ENCODE measurements around the gene PRKCA.
A peak's percentile ranks its signal among the peaks of the same experiment; 100 is the strongest.
"Not testable (repeated sequence)": the region's sequence is repeated elsewhere in the genome, so short reads cannot be mapped to it uniquely, and the experiment has no call there.

PRKCA gene

DNA sequence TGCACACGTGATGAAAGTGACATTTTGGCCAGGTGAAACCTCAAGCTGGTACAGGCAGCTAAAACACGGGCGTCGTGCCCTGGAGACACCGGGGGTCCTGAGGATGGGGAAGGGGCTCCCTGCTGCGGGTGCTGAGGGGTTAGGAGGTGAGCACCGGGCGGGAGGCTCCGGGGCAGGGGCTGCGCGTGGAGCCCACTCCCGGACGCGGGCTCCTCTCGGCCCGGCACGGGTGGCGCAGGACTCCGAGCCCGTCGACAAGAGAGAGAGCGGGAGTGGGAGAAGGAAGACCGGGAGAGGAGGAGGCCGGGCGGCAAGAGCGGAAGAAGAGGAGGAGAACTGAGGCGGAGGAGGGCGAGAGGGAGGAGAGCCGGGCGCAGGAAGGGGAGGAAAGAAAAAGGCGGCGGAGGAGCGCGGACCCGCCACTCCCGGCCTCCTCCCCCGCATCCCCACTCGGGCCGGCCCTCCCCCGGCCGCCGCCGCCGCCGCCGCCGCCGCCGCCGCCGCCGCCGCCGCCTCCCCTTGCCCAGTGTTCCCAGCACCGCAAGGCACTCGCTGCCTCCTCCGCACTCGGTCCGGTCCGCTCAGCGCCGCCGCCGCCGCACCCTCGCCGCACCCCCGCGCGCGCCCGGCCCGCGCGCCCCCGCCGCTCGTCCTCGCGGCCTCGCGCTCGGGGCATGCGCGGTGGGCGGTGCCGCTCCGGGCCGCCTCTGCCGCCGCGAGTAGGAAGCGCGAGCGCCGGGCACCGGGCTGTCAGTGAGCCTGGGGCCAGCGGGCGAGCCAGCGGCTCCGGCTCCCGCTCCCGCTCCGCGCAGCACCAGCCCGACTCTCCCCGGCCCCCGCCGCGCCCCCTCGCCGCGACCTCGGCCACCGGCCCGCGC lies at the start of gene PRKCA:
PRKCA (plus strand) TSS at position 750 of the 878 bp plus-strand sequence.
- DNase-seq (ENCODE audit: low read depth): no peak
- TF ChIP-seq, protein P1, sequence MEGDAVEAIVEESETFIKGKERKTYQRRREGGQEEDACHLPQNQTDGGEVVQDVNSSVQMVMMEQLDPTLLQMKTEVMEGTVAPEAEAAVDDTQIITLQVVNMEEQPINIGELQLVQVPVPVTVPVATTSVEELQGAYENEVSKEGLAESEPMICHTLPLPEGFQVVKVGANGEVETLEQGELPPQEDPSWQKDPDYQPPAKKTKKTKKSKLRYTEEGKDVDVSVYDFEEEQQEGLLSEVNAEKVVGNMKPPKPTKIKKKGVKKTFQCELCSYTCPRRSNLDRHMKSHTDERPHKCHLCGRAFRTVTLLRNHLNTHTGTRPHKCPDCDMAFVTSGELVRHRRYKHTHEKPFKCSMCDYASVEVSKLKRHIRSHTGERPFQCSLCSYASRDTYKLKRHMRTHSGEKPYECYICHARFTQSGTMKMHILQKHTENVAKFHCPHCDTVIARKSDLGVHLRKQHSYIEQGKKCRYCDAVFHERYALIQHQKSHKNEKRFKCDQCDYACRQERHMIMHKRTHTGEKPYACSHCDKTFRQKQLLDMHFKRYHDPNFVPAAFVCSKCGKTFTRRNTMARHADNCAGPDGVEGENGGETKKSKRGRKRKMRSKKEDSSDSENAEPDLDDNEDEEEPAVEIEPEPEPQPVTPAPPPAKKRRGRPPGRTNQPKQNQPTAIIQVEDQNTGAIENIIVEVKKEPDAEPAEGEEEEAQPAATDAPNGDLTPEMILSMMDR (IDR thresholded peaks at IDR 0.05; ENCODE audit: low read depth, low read length, missing control alignments): no peak
- H3K4me3 ChIP-seq (ENCODE audit: low read depth, low read length): peak within 1 kb of the TSS; percentile 64

DNA sequence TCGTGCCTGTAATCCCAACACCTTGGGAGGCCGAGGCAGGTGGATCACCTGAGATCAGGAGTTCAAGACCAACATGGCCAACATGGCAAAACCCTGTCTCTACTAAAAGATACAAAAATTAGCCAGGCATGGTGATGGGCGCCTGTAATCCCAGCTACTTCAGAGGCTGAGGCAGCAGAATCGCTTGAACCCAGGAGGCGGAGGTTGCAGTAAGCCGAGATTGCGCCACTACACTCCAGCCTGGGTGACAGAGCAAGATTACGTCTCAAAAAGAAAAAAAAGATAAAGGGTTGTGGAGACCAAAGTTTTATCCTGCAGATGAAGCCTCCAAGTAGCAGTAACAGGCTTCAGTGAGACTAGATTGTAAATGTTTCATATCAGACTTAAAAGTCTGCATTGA lies 49.0 kb upstream of the PRKCA start:
- not testable (repeated sequence) for H3K4me3 ChIP-seq (ENCODE audit: low read depth, low read length); DNase-seq (ENCODE audit: low read depth)

DNA sequence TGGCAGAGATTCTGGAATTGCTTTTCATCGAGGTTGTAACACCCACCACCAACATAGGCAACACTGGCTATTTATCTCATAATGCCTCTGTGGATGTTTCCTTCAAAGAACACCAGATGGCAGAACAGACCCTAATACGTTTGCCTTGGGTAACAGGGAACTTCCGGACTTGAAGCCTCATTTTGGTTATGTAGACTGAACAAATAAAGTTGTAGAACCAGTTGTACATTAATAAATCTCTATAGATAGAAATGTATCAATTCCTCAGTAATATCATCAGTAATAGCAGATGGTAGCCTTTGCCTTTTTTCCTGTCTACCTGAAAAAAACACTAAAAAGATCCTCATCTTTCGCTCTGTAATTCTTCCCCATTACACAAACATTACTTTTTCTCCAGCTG lies 47.3 kb upstream of the PRKCA start:
- TF ChIP-seq, protein P1 (IDR thresholded peaks at IDR 0.05; ENCODE audit: low read depth, low read length, missing control alignments): peak; percentile 45
- peak; percentile 16 for DNase-seq (ENCODE audit: low read depth)

DNA sequence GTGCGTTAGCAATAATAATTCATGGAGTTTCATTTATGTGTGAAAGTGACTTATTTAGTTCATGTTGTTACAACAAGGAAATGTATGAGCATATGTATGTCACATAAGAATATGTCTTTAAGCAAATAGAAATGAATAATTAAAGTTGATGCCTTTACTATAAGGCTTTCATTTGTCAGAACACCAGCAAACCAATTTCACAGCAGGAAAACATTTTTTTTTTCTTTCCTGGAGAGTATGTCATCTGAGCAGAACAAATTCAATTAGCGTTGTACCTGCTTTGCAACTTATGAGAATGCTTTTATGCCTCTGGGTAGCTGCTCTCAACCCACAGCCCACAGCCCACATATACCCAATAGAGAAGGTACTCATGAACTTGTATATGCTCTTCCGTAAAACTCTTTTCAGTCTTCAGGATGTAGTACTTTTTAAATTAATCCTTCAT lies 46.9 kb upstream of the PRKCA start:
- H3K4me3 ChIP-seq (ENCODE audit: low read depth, low read length): no peak overlapping the region
- no peak for DNase-seq (ENCODE audit: low read depth)
- TF ChIP-seq, protein P1 (IDR thresholded peaks at IDR 0.05; ENCODE audit: low read depth, low read length, missing control alignments): no peak

More for the DNA sequence above, 47.3 kb upstream of the PRKCA start:
- H3K4me3 ChIP-seq (ENCODE audit: low read depth, low read length): no peak overlapping the region

DNA sequence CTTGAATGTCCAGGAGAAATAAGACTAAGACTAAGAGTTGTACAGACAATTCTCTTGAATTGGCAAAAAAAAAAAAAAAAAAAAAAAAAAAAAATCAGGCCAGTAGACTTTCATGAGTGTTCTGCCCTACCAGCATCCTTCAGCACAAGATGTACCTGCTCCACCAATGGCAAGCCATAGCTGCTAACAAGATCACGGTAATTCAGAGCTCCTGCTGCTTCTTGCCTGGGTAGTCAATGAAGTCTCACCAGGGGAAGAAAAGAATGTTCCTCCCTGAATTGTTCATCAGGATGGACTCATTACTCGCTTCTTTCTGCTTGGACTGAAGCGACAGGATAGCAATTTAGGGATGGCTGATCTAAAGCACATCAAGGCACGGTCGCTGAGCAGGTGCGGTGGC lies 42.1 kb upstream of the PRKCA start:
- no peak for DNase-seq (ENCODE audit: low read depth)
- TF ChIP-seq, protein P1 (IDR thresholded peaks at IDR 0.05; ENCODE audit: low read depth, low read length, missing control alignments): no peak
- no peak overlapping the region for H3K4me3 ChIP-seq (ENCODE audit: low read depth, low read length)

DNA sequence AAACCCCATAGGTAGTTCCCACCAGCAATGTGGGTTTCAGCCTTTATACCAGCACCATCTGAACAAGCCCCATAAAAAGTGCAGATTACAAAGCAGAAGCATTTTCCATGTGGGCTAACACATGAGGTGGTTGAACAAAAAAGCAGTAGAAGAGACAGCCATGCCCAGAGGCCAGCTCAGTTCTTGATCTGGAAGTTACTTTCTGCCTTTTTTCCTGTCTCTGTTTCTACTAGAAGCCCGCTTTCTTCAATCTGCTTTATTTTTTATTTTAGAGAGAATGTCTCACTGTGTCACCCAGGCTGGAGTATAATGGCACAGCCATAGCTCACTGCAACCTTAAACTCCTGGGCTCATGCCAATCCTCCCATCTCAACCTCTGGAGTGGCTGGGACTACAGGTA lies 41.7 kb upstream of the PRKCA start:
- no peak overlapping the region for H3K4me3 ChIP-seq (ENCODE audit: low read depth, low read length)
- DNase-seq (ENCODE audit: low read depth): no peak
- TF ChIP-seq, protein P1 (IDR thresholded peaks at IDR 0.05; ENCODE audit: low read depth, low read length, missing control alignments): no peak

DNA sequence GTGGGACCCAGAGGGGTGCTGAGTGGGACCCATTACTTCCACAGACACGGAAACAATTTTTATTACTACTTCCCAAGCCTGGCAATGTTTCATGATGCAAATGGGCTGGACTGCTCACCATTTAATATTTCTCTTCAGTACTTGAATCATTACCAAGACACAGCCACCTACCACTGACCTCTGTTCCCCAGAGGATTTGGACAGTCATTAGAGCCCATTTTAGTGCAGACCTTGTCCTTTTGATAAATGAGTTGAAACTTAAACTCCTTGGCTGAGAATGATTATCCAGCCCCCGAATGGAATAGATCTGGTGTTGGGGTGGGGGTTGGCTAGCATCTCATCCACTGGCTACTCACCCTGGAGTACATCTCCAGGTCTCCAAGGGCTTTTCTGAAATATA lies 39.6 kb upstream of the PRKCA start:
- no peak overlapping the region for H3K4me3 ChIP-seq (ENCODE audit: low read depth, low read length)
- no peak for DNase-seq (ENCODE audit: low read depth)
- TF ChIP-seq, protein P1 (IDR thresholded peaks at IDR 0.05; ENCODE audit: low read depth, low read length, missing control alignments): no peak

Measured in GM12864 (cell line).